ENCODE data around the gene LELP1.

The LELP1 gene

GRCh38 chr1:153232553-153232952 is 29.3 kb downstream of the LELP1 start:
- Histone ChIP-seq H3K27me3 (replicated peaks; ENCODE audit: insufficient read depth, low read length) (0 out of 2 replicates have a peak, but pooled peaks cover 4% of the 10 kb centered on the region), H3K36me3 (replicated peaks; ENCODE audit: insufficient read depth, low read length) (no peaks in the 10 kb centered on the region)

GRCh38 chr1:153233448-153233847 is 30.2 kb downstream of the LELP1 start:
- Histone ChIP-seq H3K27ac (ENCODE audit: low read length) (no peak overlapping the region), H3F3A (ENCODE audit: insufficient read depth, low read length) (no peaks in the 10 kb centered on the region), H3K4me1 (ENCODE audit: low read length) (0 out of 2 replicates have a peak, but pooled peaks cover 5% of the 10 kb centered on the region), H3K4me3 (ENCODE audit: low read length) (no peak overlapping the region), H3K9me2 (replicated peaks; ENCODE audit: insufficient read depth, low read length) (no peaks in the 10 kb centered on the region), H3K9ac (ENCODE audit: low read length) (no peak overlapping the region), H3K36me3 (replicated peaks; ENCODE audit: insufficient read depth, low read length) (no peaks in the 10 kb centered on the region), H3K79me2 (ENCODE audit: low read length) (no peaks in the 10 kb centered on the region), H2AFZ (ENCODE audit: low read length) (no peak overlapping the region), H4K20me1 (ENCODE audit: insufficient read depth, low read length) (no peaks in the 10 kb centered on the region), H3K4me2 (ENCODE audit: low read depth, low read length) (0 out of 2 replicates have a peak overlapping the region, but pooled peaks have one; percentile 2), H3K9me3 (replicated peaks; ENCODE audit: insufficient read depth, low read length) (no peaks in the 10 kb centered on the region), H3K27me3 (replicated peaks; ENCODE audit: insufficient read depth, low read length) (0 out of 2 replicates have a peak, but pooled peaks cover 4% of the 10 kb centered on the region)
- DNase-seq = peak; percentile 21
- TF ChIP-seq, protein P1, sequence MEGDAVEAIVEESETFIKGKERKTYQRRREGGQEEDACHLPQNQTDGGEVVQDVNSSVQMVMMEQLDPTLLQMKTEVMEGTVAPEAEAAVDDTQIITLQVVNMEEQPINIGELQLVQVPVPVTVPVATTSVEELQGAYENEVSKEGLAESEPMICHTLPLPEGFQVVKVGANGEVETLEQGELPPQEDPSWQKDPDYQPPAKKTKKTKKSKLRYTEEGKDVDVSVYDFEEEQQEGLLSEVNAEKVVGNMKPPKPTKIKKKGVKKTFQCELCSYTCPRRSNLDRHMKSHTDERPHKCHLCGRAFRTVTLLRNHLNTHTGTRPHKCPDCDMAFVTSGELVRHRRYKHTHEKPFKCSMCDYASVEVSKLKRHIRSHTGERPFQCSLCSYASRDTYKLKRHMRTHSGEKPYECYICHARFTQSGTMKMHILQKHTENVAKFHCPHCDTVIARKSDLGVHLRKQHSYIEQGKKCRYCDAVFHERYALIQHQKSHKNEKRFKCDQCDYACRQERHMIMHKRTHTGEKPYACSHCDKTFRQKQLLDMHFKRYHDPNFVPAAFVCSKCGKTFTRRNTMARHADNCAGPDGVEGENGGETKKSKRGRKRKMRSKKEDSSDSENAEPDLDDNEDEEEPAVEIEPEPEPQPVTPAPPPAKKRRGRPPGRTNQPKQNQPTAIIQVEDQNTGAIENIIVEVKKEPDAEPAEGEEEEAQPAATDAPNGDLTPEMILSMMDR (IDR thresholded peaks at IDR 0.05; ENCODE audit: low read length) = no peak
- TF ChIP-seq EZH2 (optimal IDR thresholded peaks at IDR 0.05; ENCODE audit: low read depth, low read length) = no peak
- TF ChIP-seq EZH2phosphoT487 (IDR thresholded peaks at IDR 0.05; ENCODE audit: low read length) = no peak

More at GRCh38 chr1:153232553-153232952, 29.3 kb downstream of the LELP1 start:
- Histone ChIP-seq H3K27ac (ENCODE audit: low read length) (no peak overlapping the region), H3K79me2 (ENCODE audit: low read length) (no peaks in the 10 kb centered on the region), H3K9me3 (replicated peaks; ENCODE audit: insufficient read depth, low read length) (no peaks in the 10 kb centered on the region), H3K4me1 (ENCODE audit: low read length) (0 out of 2 replicates have a peak, but pooled peaks cover 5% of the 10 kb centered on the region), H4K20me1 (ENCODE audit: insufficient read depth, low read length) (no peaks in the 10 kb centered on the region), H3K9me2 (replicated peaks; ENCODE audit: insufficient read depth, low read length) (no peaks in the 10 kb centered on the region), H3K9ac (ENCODE audit: low read length) (no peak overlapping the region), H3K4me3 (ENCODE audit: low read length) (no peak overlapping the region), H3F3A (ENCODE audit: insufficient read depth, low read length) (no peaks in the 10 kb centered on the region), H2AFZ (ENCODE audit: low read length) (no peak overlapping the region), H3K4me2 (ENCODE audit: low read depth, low read length) (no peak overlapping the region)
- TF ChIP-seq, protein P1 (IDR thresholded peaks at IDR 0.05; ENCODE audit: low read length) = no peak
- TF ChIP-seq EZH2phosphoT487 (IDR thresholded peaks at IDR 0.05; ENCODE audit: low read length) (no peak), EZH2 (optimal IDR thresholded peaks at IDR 0.05; ENCODE audit: low read depth, low read length) (no peak)
- no peak for DNase-seq

- no peaks in the 10 kb centered on the region for H4K20me1 ChIP-seq (ENCODE audit: insufficient read depth, low read length)
- H3K4me1 ChIP-seq (ENCODE audit: low read length) = no peaks in the 10 kb centered on the region
- no peaks in the 10 kb centered on the region for H3K9me3 ChIP-seq (replicated peaks; ENCODE audit: insufficient read depth, low read length)
- no peak overlapping the region for H3K4me2 ChIP-seq (ENCODE audit: low read depth, low read length)
- no peaks in the 10 kb centered on the region for H3K36me3 ChIP-seq (replicated peaks; ENCODE audit: insufficient read depth, low read length)
- no peak overlapping the region for H3K4me3 ChIP-seq (ENCODE audit: low read length)
- no peak for DNase-seq
- H3F3A ChIP-seq (ENCODE audit: insufficient read depth, low read length) = no peaks in the 10 kb centered on the region
- no peak overlapping the region for H3K27ac ChIP-seq (ENCODE audit: low read length)
- H3K27me3 ChIP-seq (replicated peaks; ENCODE audit: insufficient read depth, low read length) = 0 out of 2 replicates have a peak, but pooled peaks cover 4% of the 10 kb centered on the region
- no peak overlapping the region for H3K9ac ChIP-seq (ENCODE audit: low read length)
- H3K9me2 ChIP-seq (replicated peaks; ENCODE audit: insufficient read depth, low read length) = no peaks in the 10 kb centered on the region
- H3K79me2 ChIP-seq (ENCODE audit: low read length) = no peaks in the 10 kb centered on the region
- H2AFZ ChIP-seq (ENCODE audit: low read length) = no peak overlapping the region
- TF ChIP-seq, protein P1 (IDR thresholded peaks at IDR 0.05; ENCODE audit: low read length) = peak; percentile 49
- no peak for TF ChIP-seq EZH2phosphoT487 (IDR thresholded peaks at IDR 0.05; ENCODE audit: low read length)
Measured at GRCh38 chr1:153238527-153238926, 35.3 kb downstream of the LELP1 start.

Data from MM.1S (cell line).